Prostate gland (tissue), 2 donors: ENCODE results near the gene DSC2.

Source experiments
- CTCF ChIP-seq, 4 experiments: fragments of 200-600 bp in 2 of 4; fragments of 450-650 bp in 2 of 4; sonication (generic) in 2 of 4; IDR thresholded peaks; 1 replicate in 3 of 4; 2 replicates in 1 of 4; pipeline ENCODE4 v1.5.1; 2016 to 2019; ENCODE audit warnings: antibody characterized with exemption in 4 of 4, mild to moderate bottlenecking in 2 of 4, moderate library complexity in 2 of 4
- POLR2A ChIP-seq: fragments of 450-650 bp; IDR thresholded peaks from one replicate; pipeline ENCODE4 v1.6.1; 2016; ENCODE audit warnings: antibody characterized with exemption, mild to moderate bottlenecking
- POLR2AphosphoS5 ChIP-seq: sonication (generic); formaldehyde crosslinking; IDR thresholded peaks from one replicate; pipeline ENCODE4 v1.6.1; 2017; ENCODE audit warnings: antibody characterized with exemption

- TF ChIP-seq CTCF (IDR thresholded peaks at IDR 0.05) = no peak
- no peak for TF ChIP-seq POLR2A
- no peak for TF ChIP-seq POLR2AphosphoS5
Observed at GRCh38 chr18:31091350-31091749, 10.9 kb downstream of the DSC2 start.
